NB4 (cell line): ENCODE measurements around the gene ALX4.

Experiments used
- DNase-seq: peaks from one replicate; pipeline ENCODE4 v3.0.0; 2010; ENCODE audit warnings: low read depth
- H3K4me3 ChIP-seq: one replicate; pipeline ENCODE4 v1.5.1; 2011; ENCODE audit warnings: mild to moderate bottlenecking, low read depth, low read length, moderate library complexity
- MYC ChIP-seq: IDR thresholded peaks from 2 replicates; pipeline ENCODE4 v1.6.1; 2011; ENCODE audit warnings: low read depth, low read length
- POLR2A ChIP-seq: IDR thresholded peaks from 2 replicates; pipeline ENCODE4 v1.6.1; 2011; ENCODE audit warnings: mild to moderate bottlenecking; ENCODE audit not compliant: insufficient read length; ENCODE audit errors: extremely low read depth
- TF ChIP-seq, protein P1 (sequence below): IDR thresholded peaks from one replicate; pipeline ENCODE4 v1.5.1; 2012; ENCODE audit warnings: low read depth, low read length
- TF ChIP-seq, protein P2 (sequence below): IDR thresholded peaks from 2 replicates; pipeline ENCODE4 v1.6.1; 2011; ENCODE audit warnings: low read depth, low read length

ALX4 gene

DNA sequence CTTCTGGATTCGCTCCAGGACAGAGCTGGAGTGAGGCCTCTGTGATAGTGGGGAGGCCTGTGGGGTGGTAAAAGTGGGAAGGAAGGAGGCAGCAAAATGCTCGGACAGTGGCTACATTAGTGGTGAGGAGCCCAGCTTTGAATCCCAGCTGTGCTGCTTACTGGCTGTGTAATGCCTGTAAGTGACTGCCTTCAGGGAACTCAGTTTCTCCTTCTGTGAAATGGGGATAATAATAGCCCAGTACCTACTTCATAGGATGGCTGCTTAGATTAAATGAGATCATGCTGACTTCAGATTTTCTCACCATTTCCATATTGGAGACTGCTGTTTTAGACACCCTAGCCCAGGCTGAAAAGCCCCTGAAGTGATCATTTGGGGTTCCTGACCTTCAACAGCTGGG is 8.4 kb upstream of the ALX4 start:
- DNase-seq = no peak
- TF ChIP-seq, protein P1, sequence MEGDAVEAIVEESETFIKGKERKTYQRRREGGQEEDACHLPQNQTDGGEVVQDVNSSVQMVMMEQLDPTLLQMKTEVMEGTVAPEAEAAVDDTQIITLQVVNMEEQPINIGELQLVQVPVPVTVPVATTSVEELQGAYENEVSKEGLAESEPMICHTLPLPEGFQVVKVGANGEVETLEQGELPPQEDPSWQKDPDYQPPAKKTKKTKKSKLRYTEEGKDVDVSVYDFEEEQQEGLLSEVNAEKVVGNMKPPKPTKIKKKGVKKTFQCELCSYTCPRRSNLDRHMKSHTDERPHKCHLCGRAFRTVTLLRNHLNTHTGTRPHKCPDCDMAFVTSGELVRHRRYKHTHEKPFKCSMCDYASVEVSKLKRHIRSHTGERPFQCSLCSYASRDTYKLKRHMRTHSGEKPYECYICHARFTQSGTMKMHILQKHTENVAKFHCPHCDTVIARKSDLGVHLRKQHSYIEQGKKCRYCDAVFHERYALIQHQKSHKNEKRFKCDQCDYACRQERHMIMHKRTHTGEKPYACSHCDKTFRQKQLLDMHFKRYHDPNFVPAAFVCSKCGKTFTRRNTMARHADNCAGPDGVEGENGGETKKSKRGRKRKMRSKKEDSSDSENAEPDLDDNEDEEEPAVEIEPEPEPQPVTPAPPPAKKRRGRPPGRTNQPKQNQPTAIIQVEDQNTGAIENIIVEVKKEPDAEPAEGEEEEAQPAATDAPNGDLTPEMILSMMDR = no peak
- TF ChIP-seq MYC = no peak
- TF ChIP-seq, protein P2, sequence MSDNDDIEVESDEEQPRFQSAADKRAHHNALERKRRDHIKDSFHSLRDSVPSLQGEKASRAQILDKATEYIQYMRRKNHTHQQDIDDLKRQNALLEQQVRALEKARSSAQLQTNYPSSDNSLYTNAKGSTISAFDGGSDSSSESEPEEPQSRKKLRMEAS = no peak
- TF ChIP-seq POLR2A = no peak

DNA sequence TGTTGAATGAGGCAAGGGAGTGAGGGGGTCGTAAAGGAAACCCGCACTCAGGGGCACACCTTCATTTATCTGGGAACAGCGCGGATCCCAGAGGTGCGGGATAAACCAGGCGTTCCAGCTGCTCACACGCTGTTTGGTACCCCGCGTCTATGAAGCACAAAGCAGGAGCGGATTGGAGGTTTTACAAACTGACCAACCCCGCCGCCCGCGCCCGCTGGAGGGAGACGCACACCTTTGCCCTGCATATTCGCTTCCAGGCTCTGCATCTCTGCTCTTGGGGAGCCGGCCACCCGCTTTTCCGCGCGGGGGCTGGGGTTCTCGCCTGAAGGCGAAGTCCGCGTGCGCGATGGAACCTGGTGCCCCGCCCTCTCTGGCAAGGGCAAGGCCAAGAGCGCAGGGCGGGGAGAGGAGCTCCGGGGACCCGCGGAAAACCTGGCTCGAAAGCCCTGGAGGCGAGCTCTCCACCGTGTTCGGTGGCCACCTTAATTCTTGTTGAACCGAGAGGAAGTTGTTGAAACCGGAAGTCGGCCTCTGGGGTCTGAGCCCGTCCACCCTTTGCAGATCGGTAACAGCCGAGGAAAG is 6.8 kb upstream of the ALX4 start:
- peak; percentile 52 for DNase-seq
- H3K4me3 ChIP-seq = peak overlapping the region; percentile 36
- TF ChIP-seq, protein P1 = no peak
- no peak for TF ChIP-seq MYC
- TF ChIP-seq, protein P2 = no peak
- TF ChIP-seq POLR2A = no peak

More for the DNA sequence above, 8.4 kb upstream of the ALX4 start:
- no peak overlapping the region for H3K4me3 ChIP-seq

DNA sequence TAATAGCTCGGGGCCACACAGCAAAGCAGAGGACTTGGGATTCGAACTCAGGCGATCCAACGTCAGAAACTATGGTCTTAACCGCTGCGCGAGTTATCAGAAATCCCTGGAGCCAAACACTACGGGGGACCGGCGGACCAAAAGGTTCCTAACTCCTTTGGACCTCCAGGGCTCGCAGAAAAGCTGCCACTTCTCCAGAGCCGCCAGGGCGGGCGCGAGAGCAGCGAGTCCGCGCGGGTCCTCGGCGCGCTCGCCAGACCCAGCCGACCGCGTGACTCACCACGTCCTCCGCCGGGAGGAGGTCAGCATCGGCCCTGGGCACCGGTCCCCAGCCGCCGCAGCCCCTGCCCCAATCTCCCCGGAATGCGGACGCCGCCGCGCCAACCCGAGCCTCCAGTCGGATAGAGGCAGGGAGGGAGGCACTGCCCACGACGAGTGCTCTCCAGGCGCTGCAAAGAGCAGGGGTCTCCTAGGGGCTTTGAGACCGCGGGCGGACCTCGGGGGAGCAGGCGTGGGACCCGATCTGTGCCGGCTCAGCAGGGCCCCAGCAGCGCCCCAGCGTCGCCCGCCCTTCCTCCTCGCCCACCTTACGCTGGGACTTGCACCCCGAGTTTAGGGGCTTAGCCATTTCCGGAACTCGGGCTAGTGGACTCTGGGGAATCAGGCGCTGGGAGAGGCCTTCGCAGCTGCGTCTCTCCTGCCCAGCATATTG is 6.2 kb upstream of the ALX4 start:
- TF ChIP-seq, protein P2 = no peak
- TF ChIP-seq, protein P1 = no peak
- TF ChIP-seq MYC = no peak
- no peak for DNase-seq
- peak overlapping the region; percentile 36 for H3K4me3 ChIP-seq

DNA sequence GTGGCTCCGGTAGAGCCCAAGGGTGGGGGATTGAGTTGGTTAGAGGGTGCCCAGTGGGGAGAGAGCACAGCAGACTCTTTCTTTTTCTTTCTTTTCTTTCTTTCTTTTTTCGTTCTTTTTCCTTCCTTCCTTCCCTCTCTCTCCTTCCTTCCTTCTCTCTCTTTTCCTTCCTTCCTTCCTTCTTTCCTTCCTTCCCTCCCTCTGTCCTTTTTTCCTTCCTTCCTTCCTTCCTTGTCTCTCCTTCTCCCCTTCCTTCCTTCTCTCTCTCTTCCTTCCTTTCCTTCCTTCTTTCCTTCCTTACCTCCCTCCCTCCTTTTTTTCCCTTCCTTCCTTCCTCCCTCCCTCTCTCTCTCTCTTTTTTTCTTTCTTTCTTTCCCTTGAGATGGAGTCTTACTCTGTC is 4.8 kb upstream of the ALX4 start:
- no peak overlapping the region for H3K4me3 ChIP-seq
- DNase-seq = no peak
- no peak for TF ChIP-seq MYC
- TF ChIP-seq, protein P2 = no peak
- TF ChIP-seq POLR2A = no peak
- TF ChIP-seq, protein P1 = no peak

DNA sequence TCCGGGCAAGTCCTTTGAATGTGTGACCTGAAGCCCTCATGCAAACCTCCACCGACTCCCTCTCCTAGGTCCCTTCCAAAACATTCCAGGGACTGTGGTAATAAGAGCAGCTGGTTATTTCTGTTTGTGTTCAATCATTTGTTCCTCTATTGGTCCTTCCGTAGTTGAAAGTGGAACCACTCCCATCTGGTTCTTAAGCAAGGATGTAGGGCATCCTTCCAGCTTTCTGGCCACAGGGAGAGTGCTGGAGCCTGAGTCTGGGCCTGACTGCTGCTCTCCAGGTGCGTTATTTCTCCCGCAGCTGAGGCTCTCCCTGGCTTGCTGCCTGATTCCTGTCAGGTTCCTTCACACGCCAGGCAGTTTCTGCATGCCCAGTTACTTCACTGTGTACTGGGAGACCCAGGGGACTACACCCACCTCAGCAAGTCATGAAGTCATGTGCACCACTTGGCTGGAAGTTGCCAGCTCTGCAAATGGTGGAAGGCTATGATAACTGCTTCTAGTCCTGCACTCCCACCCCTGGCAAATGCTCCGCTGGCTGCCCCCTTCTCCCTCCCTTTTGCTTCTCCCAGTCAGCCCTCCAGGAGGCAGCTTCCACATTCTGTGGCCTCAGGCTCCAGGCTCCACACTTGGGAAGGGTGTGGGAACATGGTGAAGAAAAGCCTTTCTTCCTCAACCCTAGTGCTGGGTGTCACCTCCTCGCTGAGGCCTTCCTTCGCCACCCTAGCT is 4.0 kb upstream of the ALX4 start:
- no peak overlapping the region for H3K4me3 ChIP-seq
- TF ChIP-seq MYC (no peak), POLR2A (no peak)
- TF ChIP-seq, protein P2 = no peak
- TF ChIP-seq, protein P1 = no peak
- no peak for DNase-seq
